Smooth muscle cell (in vitro differentiated cells): ENCODE results near the gene DDX4. TPM values are rescaled to one million over a fixed set of nuclear protein-coding genes. Genes with fewer than 3 reads are reported as not detected.
"Not testable (repeated sequence)": the region's sequence is repeated elsewhere in the genome, so short reads cannot be mapped to it uniquely, and the experiment has no call there.

Experiments
- DNase-seq: peaks from one replicate; lab custom pipeline; 2025; ENCODE audit not compliant: unreplicated experiment; lab: John Stamatoyannopoulos, UW
- H2AFZ ChIP-seq: fragments of 200-600 bp; sonication (generic); 2 replicates; pipeline ENCODE4 v1.6.0; 2016; ENCODE audit warnings: antibody characterized with exemption, low read depth, mild to moderate bottlenecking
- H3F3A ChIP-seq: fragments of 200-600 bp; sonication (generic); 2 replicates; pipeline ENCODE4 v1.6.0; 2017; ENCODE audit warnings: antibody characterized with exemption, low read depth
- H3K27ac ChIP-seq: fragments of 200-600 bp; sonication (generic); 2 replicates; pipeline ENCODE4 v1.5.1; 2016; ENCODE audit warnings: low read depth, mild to moderate bottlenecking
- H3K27me3 ChIP-seq: fragments of 200-600 bp; sonication (generic); 2 replicates; pipeline ENCODE4 v1.6.1; 2016; ENCODE audit warnings: low read depth, mild to moderate bottlenecking
- H3K36me3 ChIP-seq: fragments of 200-600 bp; sonication (generic); 2 replicates; pipeline ENCODE4 v1.5.1; 2016; ENCODE audit warnings: low read depth
- H3K4me1 ChIP-seq: fragments of 200-600 bp; sonication (generic); 2 replicates; pipeline ENCODE4 v1.5.1; 2016; ENCODE audit warnings: low read depth
- H3K4me2 ChIP-seq: fragments of 200-600 bp; sonication (generic); 2 replicates; pipeline ENCODE4 v1.6.0; 2016; ENCODE audit warnings: mild to moderate bottlenecking
- H3K4me3 ChIP-seq: fragments of 200-600 bp; sonication (generic); 2 replicates; pipeline ENCODE4 v1.5.1; 2016; ENCODE audit warnings: mild to moderate bottlenecking
- H3K79me2 ChIP-seq: fragments of 200-600 bp; sonication (generic); 2 replicates; pipeline ENCODE4 v1.6.0; 2016; ENCODE audit warnings: low read depth, mild to moderate bottlenecking
- H3K9ac ChIP-seq: fragments of 200-600 bp; sonication (generic); 2 replicates; pipeline ENCODE4 v1.6.0; 2016; ENCODE audit warnings: low read depth
- H3K9me3 ChIP-seq: fragments of 200-600 bp; sonication (generic); replicated peaks from 2 replicates; pipeline ENCODE4 v1.5.1; 2016; ENCODE audit warnings: low read depth
- H4K20me1 ChIP-seq: fragments of 200-600 bp; sonication (generic); 2 replicates; pipeline ENCODE4 v1.6.0; 2016; ENCODE audit warnings: low read depth
- CTCF ChIP-seq: fragments of 200-600 bp; sonication (generic); IDR thresholded peaks from 2 replicates; pipeline ENCODE4 v1.5.1; 2017; ENCODE audit warnings: borderline replicate concordance, mild to moderate bottlenecking, antibody characterized with exemption; ENCODE audit not compliant: insufficient read depth, poor library complexity, severe bottlenecking
- WGBS: methylation state at CpG from one replicate; pipeline ENCODE4 v1.1.7; 2016; ENCODE audit warnings: low lambda C conversion rate; 5-methylcytosine and 5-hydroxymethylcytosine counted together
- polyA plus RNA-seq: library from polyadenylated mRNA; unstranded; fragments of >200 nt; fragmentation: Nextera tagmentation; extraction: Ambion mirVana; gene quantifications from 2 replicates; pipeline ENCODE4 v1.2.1, GENCODE V29; 2016
- total RNA-seq: library from RNA; depleted of rRNA; stranded (reverse); fragments of >200 nt; gene quantifications from 2 replicates; pipeline ENCODE4 v1.2.3, GENCODE V29; 2014

Gene DDX4
- total and polyA plus RNA-seq, 2 experiments from 2014 or later = 0.09 TPM; not detected in 1

DNA sequence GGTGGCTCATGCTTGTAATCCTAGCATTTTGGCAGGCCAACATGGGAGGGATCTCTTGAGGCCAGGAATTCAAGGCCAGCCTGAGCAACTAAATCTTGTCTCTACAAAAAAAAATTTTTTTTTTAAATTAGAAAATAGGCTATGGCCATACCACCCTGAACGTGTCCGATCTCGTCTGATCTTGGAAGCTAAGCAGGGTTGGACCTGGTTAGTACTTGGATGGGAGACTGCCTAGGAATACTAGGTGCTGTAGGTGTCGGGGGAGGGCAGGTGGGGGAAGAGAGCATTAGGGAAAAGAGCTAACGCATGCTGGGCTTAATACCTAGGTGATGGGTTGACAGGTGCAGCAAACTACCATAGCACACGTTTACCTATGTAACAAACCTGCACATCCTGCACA, 39.5 kb downstream of the DDX4 start:
- Histone ChIP-seq H3K4me2 (no peak overlapping the region), H3K9me3 (no peaks in the 10 kb centered on the region), H4K20me1 (no peaks in the 10 kb centered on the region), H3K4me3 (no peak overlapping the region), H2AFZ (no peak overlapping the region), H3K4me1 (no peaks in the 10 kb centered on the region), H3K27me3 (no peaks in the 10 kb centered on the region), H3K9ac (no peak overlapping the region), H3K27ac (no peak overlapping the region), H3K36me3 (no peaks in the 10 kb centered on the region), H3F3A (no peaks in the 10 kb centered on the region), H3K79me2 (no peaks in the 10 kb centered on the region)
- 96% methylated on average over 6 of the region's 6 CpGs for WGBS
- no peak for DNase-seq
- TF ChIP-seq CTCF = no peak

- no peak overlapping the region for H3K27ac ChIP-seq
- no peaks in the 10 kb centered on the region for H3K4me1 ChIP-seq
- no peak overlapping the region for H3K9ac ChIP-seq
- H3K36me3 ChIP-seq = no peaks in the 10 kb centered on the region
- 85% methylated on average over 6 of the region's 6 CpGs for WGBS
- no peaks in the 10 kb centered on the region for H4K20me1 ChIP-seq
- no peaks in the 10 kb centered on the region for H3K79me2 ChIP-seq
- no peak overlapping the region for H3K4me3 ChIP-seq
- no peaks in the 10 kb centered on the region for H3K27me3 ChIP-seq
- H2AFZ ChIP-seq = no peak overlapping the region
- H3F3A ChIP-seq = no peaks in the 10 kb centered on the region
- H3K9me3 ChIP-seq = no peaks in the 10 kb centered on the region
- no peak for DNase-seq
- no peak overlapping the region for H3K4me2 ChIP-seq
- TF ChIP-seq CTCF = no peak
These were observed 63.1 kb downstream of the DDX4 start for GRCh38 chr5:55800924-55801323.

DNA sequence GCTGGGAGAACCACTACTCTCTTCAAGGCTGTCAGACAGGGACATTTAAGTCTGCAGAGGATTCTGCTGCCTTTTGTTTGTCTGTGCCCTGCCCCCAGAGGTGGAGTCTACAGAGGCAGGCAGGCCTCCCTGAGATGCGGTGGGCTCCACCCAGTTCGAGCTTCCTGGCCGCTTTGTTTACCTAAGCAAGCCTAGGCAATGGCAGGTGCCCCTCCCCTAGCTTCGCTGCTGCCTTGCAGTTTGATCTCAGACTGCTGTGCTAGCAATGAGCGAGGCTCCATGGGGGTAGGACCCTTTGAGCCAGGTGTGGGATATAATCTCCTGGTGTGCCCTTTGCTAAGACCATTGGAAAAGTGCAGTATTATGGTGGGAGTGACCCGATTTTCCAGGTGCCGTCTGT, 71.0 kb downstream of the DDX4 start:
- H3K27me3 ChIP-seq, H3K9me3 ChIP-seq, H3K9ac ChIP-seq, H4K20me1 ChIP-seq, H3K27ac ChIP-seq, H3K36me3 ChIP-seq, H3K4me3 ChIP-seq, H3K4me2 ChIP-seq, H3K79me2 ChIP-seq, H2AFZ ChIP-seq, DNase-seq, H3K4me1 ChIP-seq, H3F3A ChIP-seq: not testable (repeated sequence)
- WGBS = 92% methylated on average over 7 of the region's 7 CpGs

- not testable (repeated sequence) for H3K4me1 ChIP-seq, H3K79me2 ChIP-seq, H3K27me3 ChIP-seq, H3K9me3 ChIP-seq, DNase-seq, H2AFZ ChIP-seq, H4K20me1 ChIP-seq, H3K4me3 ChIP-seq, H3F3A ChIP-seq, H3K36me3 ChIP-seq, H3K9ac ChIP-seq
- Histone ChIP-seq H3K4me2 (peak overlapping the region; percentile 47), H3K27ac (peak overlapping the region; percentile 67)
- 88% methylated on average over 4 of the region's 4 CpGs for WGBS
These were observed 78.1 kb downstream of the DDX4 start for GRCh38 chr5:55815939-55816338.

- no peaks in the 10 kb centered on the region for H4K20me1 ChIP-seq
- H3K36me3 ChIP-seq = no peaks in the 10 kb centered on the region
- TF ChIP-seq CTCF = no peak
- H3K27me3 ChIP-seq = no peaks in the 10 kb centered on the region
- H3K4me2 ChIP-seq = peak overlapping the region; percentile 47
- peak overlapping the region; percentile 67 for H3K27ac ChIP-seq
- H2AFZ ChIP-seq = no peak overlapping the region
- no peak overlapping the region for H3K9ac ChIP-seq
- H3K9me3 ChIP-seq = no peaks in the 10 kb centered on the region
- H3K4me1 ChIP-seq = peaks cover 3% of the 10 kb centered on the region
- no peak for DNase-seq
- no peaks in the 10 kb centered on the region for H3K79me2 ChIP-seq
- no peak overlapping the region for H3K4me3 ChIP-seq
- H3F3A ChIP-seq = no peaks in the 10 kb centered on the region
These were observed 78.5 kb downstream of the DDX4 start for GRCh38 chr5:55816342-55816741.
